ENCODE data around the gene SPTY2D1.
"Not testable (repeated sequence)": the region's sequence is repeated elsewhere in the genome, so short reads cannot be mapped to it uniquely, and the experiment has no call there.

SPTY2D1 gene

DNA sequence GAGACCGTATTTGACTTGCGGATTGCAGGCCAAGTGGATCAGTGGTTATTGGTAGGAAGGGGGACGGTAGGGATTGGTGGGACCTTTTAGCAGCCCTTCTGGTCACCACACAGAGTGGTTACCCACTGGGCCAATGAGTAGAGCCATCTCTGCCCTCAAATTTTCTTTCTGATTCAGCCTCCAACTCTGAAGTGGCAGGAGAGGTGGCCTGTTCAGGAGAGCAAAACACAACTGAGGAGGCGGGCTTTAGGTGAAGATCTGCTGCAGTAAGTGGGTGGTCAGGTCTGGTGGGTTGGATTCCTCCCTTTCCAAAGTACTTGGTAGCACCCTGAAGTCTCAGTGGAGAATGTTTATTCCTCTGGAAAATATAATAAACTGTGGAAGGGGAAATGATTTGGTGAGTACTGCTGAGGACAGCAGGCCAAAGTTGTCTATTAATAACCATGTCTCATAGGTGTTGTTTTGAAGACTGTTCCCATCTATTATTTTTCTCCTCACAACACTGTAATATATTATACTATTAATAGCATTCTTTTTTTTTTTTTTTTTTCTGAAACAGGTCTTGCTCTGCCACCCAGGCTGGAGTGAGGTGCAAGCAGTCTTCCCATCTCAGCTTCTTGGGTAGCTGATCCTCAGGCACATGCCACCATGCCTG is 33.1 kb downstream of the SPTY2D1 start:
- DNase-seq (ENCODE audit: low spot score): no peak
- TF ChIP-seq, protein P1, sequence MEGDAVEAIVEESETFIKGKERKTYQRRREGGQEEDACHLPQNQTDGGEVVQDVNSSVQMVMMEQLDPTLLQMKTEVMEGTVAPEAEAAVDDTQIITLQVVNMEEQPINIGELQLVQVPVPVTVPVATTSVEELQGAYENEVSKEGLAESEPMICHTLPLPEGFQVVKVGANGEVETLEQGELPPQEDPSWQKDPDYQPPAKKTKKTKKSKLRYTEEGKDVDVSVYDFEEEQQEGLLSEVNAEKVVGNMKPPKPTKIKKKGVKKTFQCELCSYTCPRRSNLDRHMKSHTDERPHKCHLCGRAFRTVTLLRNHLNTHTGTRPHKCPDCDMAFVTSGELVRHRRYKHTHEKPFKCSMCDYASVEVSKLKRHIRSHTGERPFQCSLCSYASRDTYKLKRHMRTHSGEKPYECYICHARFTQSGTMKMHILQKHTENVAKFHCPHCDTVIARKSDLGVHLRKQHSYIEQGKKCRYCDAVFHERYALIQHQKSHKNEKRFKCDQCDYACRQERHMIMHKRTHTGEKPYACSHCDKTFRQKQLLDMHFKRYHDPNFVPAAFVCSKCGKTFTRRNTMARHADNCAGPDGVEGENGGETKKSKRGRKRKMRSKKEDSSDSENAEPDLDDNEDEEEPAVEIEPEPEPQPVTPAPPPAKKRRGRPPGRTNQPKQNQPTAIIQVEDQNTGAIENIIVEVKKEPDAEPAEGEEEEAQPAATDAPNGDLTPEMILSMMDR (conservative IDR thresholded peaks at IDR 0.05; ENCODE audit: low read depth): no peak
- ChIA-PET CTCF (no interaction called here), POLR2A (ENCODE audit: low non-redundant PET) (no interaction called here)
- H3K27ac ChIP-seq: no peak overlapping the region

DNA sequence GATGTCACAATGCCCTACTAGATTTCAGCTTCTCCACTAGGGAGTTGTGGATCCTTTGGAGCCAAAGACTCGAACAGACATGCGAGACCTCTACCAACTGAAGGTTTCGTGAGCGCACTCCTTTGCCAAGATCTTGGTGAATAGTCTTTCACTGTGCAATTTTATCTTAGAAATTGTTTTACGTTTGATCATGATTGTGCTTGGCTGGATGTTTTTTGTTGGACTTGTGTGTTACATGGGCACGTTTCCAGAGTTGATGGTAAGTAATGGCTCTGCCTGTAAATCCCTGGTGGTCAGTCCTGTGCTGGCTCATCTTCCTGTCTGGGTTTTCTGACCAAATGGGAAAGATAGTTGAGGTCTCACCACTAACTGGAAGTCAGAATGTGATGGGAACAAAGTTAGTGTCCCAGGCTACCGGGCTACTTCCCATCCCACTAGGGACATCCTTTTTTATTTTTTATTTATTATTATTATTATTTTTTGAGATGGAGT is 34.4 kb downstream of the SPTY2D1 start, which contains the start of gene MISFA:
Gene MISFA (plus strand): TSS at position 51 of the 492 bp plus-strand sequence. CDS start 140 bp downstream, at position 191.
- ChIA-PET CTCF (interaction anchor here (0.6 to 0.7 kb wide), 2 partner anchors 10 to 1872 kb away, joined by 3 to 4 read pairs; no protein-coding TSS in a partner anchor), POLR2A (ENCODE audit: low non-redundant PET) (no interaction called here)
- TF ChIP-seq, protein P1 (conservative IDR thresholded peaks at IDR 0.05; ENCODE audit: low read depth): no peak
- H3K27ac ChIP-seq: no peak within 1 kb of the TSS
- DNase-seq (ENCODE audit: low spot score): no peak

DNA sequence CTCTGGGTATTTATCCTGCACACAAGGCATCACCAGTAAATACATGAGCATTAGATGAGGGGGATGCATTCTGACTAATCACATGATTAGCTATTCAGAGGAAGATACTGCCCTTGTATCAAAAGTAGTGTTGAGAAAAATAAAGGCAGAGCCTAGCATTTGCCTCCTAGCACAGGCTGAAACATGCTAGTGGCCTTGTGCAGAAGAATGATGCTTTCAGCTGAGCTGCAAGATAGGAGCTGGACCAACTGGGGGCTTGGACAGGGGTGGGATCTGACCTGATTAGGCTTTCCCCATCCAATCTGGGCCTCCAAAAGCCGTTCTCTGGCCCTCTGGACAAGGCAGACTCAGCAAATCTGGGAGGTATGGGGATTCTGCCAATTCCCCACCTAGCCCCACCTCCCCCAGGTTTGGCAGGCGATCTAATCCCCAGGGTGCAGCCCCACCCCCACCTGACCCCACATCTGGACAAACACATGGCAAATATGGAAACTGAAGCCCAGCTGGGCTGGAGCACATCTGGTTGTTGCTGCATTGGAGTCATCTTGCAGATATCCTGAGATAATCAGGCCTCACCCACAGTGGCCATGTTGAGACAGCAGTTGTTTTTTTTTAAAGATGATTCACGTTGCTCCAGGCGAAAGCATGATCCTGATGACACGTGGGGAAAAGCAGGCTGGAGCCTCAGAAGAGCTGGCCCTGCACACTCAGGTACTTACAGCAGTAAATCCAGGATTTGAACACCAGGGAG is 39.0 kb downstream of the SPTY2D1 start:
- TF ChIP-seq, protein P1 (conservative IDR thresholded peaks at IDR 0.05; ENCODE audit: low read depth): no peak
- POLR2A ChIA-PET (ENCODE audit: low non-redundant PET): no interaction called here
- peak overlapping the region; percentile 90 for H3K27ac ChIP-seq
- CTCF ChIA-PET: interaction anchor here (0.7 kb wide), 1 partner anchor 69 kb away, joined by 4 read pairs; no protein-coding TSS in a partner anchor
- peak; percentile 77 for DNase-seq (ENCODE audit: low spot score)

DNA sequence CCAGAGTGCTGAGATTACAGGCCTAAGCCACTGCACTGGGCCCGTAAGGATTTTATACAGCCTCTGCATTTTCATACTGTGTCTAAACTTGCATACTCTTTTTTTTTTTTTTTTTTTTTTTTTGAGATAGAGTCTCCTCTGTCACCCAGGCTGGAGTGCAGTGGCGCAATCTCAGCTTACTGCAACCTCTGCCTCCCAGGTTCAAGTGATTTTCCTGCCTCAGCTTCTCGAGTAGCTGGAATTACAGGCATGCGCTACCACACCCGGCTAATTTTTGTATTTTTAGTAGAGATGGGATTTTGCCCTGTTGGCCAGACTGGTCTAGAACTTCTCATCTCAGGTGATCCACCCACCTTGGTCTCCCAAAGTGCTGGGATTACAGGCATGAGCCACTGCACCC is 40.1 kb downstream of the SPTY2D1 start:
- POLR2A ChIA-PET (ENCODE audit: low non-redundant PET): not testable (repeated sequence)

DNA sequence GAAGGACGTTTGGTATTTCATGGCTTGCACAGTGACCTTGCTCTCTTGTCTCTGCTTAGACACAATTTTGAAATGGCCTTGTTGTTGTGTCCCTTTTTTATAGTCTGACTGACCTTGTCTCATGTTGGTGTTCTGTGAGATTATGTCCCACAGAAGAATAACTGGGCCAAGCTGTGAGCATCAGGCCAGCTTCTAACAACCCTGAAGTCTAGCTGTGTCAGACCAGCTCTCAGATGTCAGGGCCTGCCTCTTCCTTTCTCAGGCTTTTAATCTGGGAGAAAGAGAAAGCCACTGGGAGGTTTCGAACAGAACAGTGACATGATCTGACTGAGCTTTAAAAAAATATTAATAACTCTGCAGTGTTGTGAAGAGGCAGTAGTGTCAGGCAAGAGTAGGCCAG is 43.6 kb downstream of the SPTY2D1 start:
- CTCF ChIA-PET: no interaction called here
- DNase-seq (ENCODE audit: low spot score): no peak
- H3K27ac ChIP-seq: no peak overlapping the region
- TF ChIP-seq, protein P1 (conservative IDR thresholded peaks at IDR 0.05; ENCODE audit: low read depth): no peak
- POLR2A ChIA-PET (ENCODE audit: low non-redundant PET): interaction anchor here (0.8 kb wide), 1 partner anchor 196 kb away, joined by 3 read pairs; the partner anchor contains the start of gene LDHA

More for the DNA sequence above, 40.1 kb downstream of the SPTY2D1 start:
- CTCF ChIA-PET; DNase-seq (ENCODE audit: low spot score): not testable (repeated sequence)
- peak overlapping the region; percentile 90 for H3K27ac ChIP-seq

DNA sequence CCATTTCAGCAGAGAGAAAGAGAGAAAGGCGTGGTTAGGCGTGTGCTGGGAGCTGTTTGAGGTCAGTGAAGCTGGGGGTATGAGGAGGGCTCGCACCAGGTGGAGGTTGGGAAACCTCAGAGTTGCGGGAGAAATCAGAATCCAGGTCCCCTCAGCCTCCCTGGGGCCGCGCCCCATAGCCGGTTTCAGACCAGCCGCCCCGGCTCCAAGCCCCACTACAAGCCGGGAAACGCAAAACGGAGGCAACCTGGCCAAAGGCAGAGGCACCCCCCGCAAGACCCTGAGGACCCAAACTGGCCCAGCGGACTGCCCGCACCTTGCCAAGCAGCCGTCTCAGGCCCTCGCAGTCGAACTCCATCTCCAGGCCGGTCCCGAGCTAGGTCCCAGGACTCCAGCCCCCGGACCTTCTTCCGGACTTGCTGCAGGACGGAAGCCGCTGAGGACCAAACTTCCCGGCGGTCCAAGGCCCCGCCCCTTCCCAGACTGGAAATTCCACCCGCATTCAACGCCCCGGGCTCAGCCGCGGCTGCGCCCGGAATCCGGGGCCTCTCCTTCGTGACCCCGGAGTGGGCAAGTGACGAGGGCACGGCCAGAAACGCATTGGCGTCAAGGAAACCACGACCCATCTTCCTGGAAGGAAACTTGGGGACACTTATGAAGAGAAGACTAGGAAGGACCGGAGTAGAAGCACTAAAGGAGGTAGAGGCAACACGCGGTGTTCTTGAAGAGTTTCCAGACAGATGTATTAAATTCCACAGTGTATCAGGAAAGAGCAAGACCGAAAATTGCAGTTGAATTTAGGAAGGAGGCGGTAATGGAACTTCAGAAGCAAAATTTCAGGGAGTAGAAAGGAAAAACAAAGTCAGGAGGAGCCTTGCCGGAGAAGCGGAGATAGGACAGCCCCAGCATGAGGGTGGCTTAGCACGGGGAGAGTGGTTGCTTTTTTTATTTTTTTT is 45.6 kb downstream of the SPTY2D1 start, which contains the start of gene UEVLD:
Gene UEVLD (minus strand): TSS at position 438 of the 956 bp plus-strand sequence. CDS start 80 bp downstream, at position 358.
- TF ChIP-seq, protein P1 (conservative IDR thresholded peaks at IDR 0.05; ENCODE audit: low read depth): no peak
- peak within 1 kb of the TSS; percentile 74 for H3K27ac ChIP-seq
- ChIA-PET CTCF (interaction anchor here (1.0 kb wide), 1 partner anchor 48 kb away, joined by 3 read pairs; no protein-coding TSS in a partner anchor), POLR2A (ENCODE audit: low non-redundant PET) (interaction anchor here (0.9 kb wide), 1 partner anchor 46 kb away, joined by 3 read pairs; the partner anchor contains the start of gene SPTY2D1)
- peak; percentile 94 for DNase-seq (ENCODE audit: low spot score)
